Skin of body (tissue), 2 donors: ENCODE data around the gene PLD4. TPM values are rescaled to one million over a fixed set of nuclear protein-coding genes. Genes with fewer than 3 reads are reported as not detected.
A peak's percentile ranks its signal among the peaks of the same experiment; 100 is the strongest.

Source experiments
- DNase-seq: peaks from one replicate; lab custom pipeline; 2025; lab: John Stamatoyannopoulos, UW
- total RNA-seq: library from RNA; depleted of rRNA; stranded (reverse); fragments of >200 nt; gene quantifications from one replicate; pipeline ENCODE4 v1.2.3, GENCODE V29; 2014

PLD4 gene
- total RNA-seq, 1 donor from 2014 or later = 5.6 TPM

DNA sequence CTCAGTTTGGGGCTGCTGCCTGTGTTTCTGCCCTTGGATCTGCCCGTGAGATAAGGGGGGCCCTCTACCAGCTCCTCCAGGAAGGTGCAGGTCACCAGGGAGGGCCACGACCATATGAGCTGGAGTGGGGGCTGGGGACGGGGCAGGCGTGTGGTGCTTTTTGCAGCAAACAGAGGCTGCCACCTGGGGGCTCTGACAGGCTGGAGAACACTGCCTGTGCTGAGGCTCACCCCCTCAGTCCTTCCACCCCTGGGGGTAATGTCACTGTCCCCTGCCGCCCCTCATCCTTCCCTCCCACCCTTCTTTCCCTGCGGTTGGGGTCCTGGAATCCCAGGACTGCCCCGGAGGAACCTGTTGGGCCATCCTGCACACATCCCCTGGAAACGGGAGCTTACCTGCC lies 3.2 kb downstream of the PLD4 start:
- DNase-seq = no peak

DNA sequence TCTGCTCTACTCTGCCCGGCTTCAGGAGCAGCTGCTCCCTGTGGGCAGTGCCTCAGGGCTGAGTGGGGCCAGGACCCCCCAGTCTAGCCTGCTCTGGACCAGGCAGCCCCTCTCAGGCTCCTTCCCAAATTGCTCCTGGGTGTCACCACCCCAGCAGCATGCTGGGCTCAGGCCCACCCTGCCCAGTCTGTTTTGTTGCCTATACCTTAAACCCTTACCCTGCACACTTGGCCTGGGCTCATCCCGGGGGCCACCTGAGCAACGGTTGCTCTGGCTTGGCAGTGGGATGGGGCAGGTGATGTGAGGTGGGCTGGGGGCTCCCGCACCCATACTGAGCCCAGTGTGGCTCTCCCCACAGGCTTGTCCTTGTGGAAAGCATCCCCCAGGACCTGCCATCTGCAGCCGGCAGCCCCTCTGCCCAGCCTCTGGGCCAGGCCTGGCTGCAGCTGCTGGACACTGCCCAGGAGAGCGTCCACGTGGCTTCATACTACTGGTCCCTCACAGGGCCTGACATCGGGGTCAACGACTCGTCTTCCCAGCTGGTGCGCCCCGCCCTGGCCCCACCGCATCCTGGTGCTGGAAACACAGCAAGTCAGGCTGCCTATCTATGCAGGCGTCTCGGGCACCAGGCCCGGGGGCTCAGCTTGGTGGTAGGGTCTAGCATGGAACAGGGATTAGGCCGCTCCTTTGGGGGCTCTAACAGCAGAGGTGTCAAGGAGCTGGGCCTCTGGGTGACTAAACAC lies 3.9 kb downstream of the PLD4 start:
- no peak for DNase-seq

DNA sequence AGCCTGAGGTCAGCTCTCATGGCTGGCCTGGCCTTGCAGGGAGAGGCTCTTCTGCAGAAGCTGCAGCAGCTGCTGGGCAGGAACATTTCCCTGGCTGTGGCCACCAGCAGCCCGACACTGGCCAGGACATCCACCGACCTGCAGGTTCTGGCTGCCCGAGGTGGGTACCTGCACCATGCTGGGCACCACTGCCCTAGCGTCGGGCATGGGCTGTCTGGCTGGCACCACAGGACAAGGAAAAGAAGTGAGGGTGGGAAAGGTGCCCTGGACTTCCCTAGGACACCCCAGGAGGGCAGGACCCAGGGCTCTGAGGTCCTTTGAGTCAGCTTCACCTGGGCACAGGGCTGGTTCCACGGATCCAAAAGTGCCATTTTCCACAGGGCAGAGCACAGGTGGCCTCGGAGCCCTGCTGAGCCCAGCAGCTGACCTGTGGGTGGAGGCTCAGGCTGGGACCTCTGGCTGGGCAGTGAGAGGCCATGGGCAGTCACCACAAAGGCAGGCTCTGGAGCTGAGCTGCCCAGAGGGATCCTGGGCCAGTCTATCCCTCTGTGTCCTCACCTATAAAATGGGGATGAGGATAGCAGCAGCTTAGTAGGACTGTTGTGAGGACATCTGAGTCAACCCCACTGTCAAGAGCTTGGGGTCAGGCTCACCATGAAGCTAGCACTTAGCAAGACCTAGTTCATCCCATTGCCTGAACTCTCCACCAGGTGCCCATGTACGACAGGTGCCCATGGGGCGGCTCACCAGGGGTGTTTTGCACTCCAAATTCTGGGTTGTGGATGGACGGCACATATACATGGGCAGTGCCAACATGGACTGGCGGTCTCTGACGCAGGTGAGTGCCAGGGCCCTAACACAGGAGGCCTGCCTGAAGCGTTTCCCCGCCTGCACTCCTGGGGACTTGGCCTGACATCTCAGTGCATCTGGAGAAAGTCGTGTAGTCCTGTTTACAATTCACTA lies 4.9 kb downstream of the PLD4 start:
- no peak for DNase-seq

DNA sequence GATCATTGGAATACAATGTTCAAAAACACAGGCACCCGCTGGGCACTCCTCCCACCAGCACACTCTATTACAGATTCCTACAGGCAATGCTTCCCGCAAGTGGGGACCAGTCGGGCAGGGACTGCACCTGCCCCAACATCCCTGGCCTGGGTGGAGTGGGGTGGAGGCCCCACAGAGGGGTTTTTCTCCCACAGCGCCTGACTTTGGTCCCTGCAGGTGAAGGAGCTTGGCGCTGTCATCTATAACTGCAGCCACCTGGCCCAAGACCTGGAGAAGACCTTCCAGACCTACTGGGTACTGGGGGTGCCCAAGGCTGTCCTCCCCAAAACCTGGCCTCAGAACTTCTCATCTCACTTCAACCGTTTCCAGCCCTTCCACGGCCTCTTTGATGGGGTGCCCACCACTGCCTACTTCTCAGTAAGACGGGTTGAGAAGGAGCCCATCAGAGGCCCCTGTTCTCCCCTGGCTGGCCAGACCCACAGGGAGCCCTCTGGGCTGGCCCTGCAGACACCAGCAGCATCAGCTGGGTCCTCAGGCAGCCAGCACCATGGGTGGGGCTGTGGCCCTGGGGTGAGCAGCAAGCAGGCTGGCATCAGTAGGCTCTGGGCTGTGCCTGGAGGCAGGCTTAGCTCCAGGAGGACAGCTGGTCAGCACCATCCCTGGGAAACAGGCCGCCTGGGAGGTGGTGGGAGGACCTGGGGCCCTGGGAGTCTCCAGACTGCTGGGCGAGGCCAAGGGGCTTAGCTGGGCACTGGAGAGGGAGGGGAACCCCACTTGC lies 6.0 kb downstream of the PLD4 start:
- DNase-seq = no peak

DNA sequence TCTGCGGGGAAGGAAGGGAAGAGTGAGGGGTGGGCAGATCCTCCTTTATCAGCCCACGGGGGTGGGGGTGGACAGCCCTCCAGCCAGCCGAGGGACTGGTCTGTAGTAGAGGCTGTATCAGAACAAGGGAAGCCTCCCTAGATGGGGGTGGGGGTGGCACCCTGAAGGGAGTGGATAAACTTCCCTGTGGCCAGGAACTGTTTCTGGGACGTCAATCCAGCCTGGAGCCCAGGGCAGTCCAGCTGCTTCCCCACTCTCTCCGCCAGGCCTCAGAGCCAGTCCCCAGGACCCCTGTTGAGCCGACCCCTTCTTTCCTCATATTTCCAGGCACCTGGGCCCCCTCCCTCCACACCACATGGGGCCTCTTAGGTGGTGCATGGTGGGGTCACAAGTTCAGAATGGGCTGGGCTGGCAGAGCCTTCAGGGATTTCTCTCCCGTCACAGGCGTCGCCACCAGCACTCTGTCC lies 6.7 kb downstream of the PLD4 start:
- no peak for DNase-seq

DNA sequence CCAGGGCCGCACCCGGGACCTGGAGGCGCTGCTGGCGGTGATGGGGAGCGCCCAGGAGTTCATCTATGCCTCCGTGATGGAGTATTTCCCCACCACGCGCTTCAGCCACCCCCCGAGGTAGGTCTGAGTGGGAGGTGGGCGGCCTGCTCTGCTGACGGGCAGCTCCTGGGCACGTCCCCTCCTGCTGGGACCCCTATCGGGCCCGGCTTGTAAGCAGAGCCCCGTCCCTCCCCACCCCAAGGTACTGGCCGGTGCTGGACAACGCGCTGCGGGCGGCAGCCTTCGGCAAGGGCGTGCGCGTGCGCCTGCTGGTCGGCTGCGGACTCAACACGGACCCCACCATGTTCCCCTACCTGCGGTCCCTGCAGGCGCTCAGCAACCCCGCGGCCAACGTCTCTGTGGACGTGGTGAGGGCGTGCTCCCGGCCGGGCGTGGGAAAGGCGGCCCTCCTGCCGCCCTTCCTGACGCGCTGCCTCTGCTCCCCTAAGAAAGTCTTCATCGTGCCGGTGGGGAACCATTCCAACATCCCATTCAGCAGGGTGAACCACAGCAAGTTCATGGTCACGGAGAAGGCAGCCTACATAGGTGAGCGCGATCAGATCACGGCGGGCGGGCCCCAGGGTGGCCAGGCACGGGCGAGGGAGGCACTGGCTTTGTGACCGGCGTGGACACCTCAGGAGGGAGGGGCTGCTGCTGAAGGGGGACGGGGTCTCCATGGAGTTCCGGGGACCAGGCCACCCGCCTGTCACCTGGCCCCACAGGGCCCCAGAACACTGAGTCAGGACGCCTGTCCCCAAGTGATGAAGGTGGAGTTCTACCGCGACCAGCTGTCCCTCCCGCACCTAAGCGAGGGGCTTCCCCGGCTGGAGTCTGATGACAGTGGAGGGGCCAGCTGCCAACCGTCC lies 7.3 kb downstream of the PLD4 start:
- no peak for DNase-seq

DNA sequence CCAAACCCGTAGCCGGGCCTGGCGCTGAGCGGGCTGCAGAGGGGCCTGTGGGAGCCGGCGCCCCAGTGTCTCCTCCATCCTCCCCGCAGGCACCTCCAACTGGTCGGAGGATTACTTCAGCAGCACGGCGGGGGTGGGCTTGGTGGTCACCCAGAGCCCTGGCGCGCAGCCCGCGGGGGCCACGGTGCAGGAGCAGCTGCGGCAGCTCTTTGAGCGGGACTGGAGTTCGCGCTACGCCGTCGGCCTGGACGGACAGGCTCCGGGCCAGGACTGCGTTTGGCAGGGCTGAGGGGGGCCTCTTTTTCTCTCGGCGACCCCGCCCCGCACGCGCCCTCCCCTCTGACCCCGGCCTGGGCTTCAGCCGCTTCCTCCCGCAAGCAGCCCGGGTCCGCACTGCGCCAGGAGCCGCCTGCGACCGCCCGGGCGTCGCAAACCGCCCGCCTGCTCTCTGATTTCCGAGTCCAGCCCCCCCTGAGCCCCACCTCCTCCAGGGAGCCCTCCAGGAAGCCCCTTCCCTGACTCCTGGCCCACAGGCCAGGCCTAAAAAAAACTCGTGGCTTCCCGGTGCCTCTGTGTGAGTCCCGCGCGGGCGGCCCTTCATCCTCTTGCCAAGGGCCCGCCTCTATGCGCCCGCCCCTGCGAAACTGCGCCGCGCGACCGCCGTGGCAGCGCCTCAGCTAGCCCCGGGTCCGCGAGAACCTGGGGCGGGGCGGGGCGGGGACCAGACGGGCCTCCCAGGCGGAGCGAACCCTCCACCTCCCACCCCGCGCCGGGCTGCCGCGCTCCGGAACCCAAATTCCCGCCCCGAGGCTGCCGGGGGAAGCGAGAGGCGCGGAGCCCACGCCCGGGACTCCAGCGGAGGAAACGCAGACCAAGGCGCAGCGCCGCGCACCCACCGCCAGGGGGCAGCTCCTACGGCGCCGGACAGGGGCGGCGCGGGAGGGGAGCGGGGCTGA lies 8.3 kb downstream of the PLD4 start:
- DNase-seq = peak; percentile 76

DNA sequence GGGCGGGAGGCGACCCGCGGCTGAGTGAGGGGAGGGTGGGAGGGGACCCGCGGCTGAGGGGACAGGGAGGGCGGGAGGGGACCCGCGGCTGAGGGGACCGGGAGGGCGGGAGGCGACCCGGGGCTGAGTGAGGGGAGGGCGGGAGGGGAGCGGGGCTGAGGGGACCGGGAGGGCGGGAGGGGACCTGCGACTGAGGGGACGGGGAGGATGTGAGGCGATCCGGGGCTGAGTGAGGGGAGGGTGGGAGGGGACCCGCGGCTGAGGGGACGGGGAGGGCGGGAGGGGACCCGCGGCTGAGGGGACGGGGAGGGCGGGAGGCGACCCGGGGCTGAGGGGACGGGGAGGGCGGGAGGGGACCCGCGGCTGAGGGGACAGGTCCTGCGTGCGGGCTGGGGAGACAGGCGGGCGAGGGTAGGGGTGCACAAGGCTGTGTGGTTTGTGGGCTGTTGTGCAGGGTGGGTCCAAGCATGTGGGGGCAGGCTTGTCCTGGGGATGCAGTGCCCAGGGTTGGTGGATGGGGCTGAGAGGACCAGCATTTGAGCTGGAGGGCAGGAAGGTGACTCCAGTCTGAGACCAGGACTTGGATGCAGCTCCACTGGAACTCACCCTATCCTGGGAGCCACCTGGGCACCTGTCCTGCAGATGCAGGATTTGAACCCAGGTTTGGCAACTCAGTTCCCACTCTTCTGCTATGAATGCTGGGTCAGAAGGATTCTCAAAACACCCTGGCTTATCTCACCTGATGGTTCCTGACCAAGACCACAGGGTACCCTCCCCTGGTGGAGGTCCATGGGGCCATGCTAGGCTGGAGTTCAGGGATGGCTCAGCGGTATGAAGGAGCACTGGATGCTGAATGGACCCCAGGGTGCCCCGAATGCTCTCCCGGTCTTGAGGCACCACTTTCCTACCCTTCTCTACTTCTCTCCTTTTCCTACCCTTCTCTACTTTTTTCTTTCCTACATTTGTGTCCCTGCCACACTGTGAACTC lies 9.4 kb downstream of the PLD4 start:
- DNase-seq = no peak

DNA sequence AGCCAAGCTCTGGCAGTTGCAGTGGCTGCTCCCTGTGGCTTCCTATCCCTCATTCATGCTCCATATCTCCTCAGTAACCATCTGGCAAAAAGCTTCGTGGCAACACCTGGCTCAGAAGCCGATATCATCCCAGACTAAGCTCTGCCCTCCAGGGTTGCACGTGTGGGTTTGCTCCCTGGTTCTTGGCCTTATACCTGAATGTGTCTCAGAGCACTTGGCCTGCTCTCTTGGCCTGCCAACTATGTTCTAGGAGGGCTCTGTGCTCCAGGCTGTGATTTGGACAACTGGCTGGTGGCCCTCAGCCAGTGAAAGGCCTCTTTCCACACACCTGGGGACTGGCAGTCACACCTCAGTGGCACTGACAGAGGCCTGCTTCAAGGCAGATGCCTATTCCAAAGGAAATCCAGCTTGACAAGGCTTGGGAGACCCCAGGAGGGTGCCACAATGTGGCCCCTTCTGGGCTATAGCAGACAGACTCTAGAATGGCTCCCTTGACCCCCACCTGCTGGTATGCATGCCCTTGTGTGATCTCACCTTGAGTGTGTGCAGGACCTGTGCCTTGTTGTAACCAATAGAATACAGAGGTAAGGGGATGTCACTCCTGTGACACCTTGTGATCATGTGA lies 10.5 kb downstream of the PLD4 start:
- no peak for DNase-seq

DNA sequence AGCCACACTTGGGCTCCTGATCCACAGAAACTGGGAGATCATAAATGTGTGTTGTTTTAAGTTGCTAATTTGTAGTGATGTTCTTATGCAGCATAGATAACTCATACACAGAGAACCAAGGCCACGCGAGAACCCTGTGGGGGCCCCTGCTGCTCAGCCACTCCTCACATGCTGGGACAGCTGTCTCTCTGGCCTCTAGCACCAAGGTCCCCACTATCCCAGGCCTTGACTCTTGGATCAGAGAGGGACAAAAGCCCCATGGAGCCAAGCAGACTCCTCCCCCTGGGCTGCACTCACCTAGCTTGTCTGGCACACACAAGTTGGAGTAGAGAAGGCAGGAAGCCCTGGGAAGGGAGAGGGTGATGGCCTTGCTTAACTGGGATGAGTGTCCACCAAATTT lies 11.3 kb downstream of the PLD4 start:
- DNase-seq = no peak

DNA sequence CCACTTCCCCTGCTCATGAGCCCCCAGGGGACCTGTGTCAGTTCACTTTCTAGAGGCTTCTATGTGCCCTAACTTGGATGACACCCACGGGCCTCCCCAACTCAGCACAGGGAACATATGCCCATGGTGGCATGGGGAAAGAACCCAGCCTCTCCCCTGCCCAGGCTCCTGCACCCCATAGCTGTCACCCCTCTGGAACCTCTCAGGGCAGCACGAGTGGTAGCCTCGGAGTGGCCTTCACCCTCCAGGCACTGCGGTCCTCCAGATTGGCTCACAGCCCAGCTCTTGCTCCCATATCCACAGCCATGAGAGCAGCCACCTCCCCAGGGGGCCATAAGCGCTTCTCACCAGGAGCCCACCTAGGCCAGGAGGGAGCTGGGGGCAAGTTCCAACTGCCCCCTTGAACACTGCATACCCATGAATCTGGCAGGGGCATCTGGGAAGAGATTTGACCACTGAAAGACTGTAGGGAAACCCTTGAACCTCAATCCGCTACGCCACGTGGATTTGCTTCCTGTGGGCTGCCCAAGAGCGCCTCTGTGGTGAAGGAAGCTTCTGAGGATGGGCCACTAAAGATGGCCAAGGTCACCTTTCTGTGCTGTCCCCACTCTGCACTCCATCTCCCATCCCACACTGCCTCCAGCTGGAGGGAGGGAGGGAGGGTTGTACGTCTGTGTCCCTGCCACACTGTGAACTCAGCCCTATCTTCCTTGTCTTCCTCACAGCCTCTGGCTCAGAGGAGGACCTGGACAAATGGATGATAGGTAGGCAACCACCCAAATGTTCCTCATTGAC lies 11.9 kb downstream of the PLD4 start:
- no peak for DNase-seq

DNA sequence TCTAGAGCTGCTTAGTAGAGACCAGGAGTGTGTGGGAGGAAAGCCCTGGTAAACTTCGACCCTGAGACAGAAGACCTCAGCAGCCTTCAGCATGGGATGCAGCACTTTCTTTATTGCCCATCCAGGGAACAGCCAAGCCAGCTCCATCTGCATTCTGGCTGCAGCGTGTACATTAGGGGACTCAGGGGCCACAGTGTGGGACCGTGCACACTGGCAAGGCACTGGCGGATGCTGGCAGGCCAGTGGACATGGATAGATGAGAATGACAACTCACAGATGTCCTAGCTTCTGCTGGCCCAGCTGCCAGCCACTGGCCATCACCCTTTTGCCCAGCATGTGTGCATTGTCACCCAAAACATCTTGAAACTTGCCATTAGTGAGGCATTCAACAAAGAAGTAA lies 12.5 kb downstream of the PLD4 start:
- DNase-seq = no peak

DNA sequence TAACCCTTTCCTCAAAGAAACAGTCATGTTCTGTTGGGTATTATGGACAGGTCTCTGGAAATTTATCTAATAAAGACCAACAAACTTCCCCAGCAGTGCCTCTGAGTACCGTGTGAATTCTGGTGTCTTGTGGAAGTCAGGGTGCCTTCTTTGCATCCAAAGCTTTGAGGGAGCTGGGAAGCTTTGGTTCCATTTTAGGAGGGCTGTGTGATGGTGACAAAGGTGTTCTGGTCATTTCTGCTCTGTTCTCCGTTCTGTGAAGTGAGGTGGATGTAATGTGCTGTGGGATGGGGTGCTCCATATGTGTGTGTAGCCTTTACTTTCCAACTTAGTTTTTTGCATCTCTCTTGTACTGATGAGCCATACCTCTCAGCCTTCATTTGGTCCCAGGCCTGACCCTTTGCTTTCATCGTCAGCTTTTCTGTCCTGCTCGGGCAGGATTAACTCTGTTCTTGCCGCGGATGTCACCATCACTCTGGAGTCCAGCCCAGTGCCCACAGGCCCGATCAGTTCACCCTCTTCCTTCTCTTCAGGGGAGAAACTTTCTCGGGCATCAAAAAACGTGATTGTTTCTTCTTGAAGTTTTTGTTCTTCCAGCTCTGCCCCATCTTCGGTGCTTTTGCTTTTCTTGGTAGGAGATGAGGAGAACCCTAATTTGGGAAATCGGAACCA lies 13.2 kb downstream of the PLD4 start:
- no peak for DNase-seq

DNA sequence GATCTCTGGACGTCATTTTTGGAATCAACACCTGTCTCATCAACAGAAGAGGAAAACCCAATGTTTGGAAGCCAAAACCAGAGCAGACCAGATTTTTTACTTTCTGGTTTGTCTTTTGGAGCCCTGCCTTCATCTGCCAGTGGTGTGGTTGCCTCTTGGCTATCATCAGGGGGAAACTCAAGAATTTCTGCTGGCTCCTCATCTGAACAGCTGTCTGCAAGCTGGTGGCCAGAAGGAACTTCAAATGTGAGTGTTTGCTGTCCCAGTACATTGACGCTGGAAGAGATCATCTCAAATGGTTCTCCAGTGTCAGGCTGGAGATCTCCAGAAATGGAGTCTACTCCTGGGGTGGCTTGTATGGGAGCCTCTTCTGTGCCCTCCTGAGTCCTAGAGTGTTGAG lies 13.8 kb downstream of the PLD4 start:
- no peak for DNase-seq

DNA sequence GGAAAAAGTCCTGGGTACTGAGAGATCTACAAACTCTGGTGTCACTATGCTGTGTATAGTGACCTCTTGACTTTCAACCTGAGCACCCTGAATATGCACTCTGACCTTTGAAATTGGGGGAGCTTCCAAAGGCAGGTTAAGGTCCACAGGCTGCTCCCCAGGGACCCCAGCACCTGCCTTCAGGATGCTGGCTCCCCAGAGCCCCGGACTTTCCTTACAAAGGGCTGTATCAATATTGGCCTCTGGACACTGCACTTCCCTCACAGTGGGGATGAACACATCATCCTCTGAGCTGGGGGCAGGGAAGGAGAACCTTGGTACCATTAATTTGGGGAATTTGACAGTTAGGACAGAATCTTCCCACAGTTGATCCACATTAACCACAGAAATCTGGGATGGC lies 14.3 kb downstream of the PLD4 start:
- no peak for DNase-seq

DNA sequence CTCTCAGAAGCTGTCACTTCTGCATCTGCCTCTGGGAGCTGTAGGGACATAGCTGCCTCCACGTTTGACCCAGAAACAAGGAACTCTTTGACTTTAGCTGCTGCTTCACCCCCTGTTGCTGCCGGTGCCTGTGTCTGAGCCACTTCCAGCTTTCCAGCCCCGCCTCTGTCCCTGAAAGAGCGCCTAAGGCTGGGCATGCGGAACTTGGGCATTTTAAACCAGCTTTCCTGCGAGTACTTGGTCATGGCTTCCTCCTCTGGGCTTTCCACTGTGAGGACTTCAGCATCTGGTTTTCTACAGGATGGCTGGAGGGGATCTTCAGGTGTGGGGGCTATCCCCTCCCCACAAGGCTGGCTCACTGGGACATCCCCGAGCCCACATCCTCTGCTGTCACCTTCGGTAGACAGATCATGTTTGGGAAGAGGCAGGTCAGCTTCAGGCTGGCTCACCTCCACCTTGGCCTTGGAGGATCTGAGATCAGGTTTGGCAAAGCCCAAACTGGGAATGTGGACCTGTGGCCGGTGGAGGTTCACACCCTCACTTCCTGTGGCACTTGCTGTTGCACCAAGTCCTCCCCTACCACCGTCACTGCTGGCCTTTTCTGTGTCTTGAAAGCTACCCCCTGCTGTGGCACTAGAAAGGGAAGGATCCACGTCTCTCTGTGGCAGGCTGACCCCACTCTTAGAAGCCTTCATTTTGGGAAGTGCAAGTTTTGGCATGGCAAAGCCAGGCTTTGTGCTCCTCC lies 15.2 kb downstream of the PLD4 start:
- DNase-seq = no peak
